Activated T-helper 17 cell treated with anti-CD3 and anti-CD28 coated beads, Interleukin-2, amount 50 U/mL, for 72 hours (primary cell): ENCODE data around the gene CNTN1. TPM values are rescaled to one million over a fixed set of nuclear protein-coding genes. Genes with fewer than 3 reads are reported as not detected.

Experiments
- ATAC-seq: fragments of 150-1000 bp; cut with Tn5 transposase; replicated peaks from 2 replicates; pipeline ENCODE4 v1.10.0; 2021; ENCODE audit warnings: mild to moderate bottlenecking, moderate library complexity
- H3K27ac Mint-ChIP-seq: one replicate; pipeline ENCODE4 v1.8.0; 2022; ENCODE audit warnings: mixed read lengths
- H3K27me3 Mint-ChIP-seq: one replicate; pipeline ENCODE4 v1.8.0; 2022; ENCODE audit warnings: mixed read lengths
- H3K36me3 Mint-ChIP-seq: one replicate; pipeline ENCODE4 v1.8.0; 2022; ENCODE audit warnings: low read depth, mild to moderate bottlenecking, mixed read lengths
- H3K4me1 Mint-ChIP-seq: one replicate; pipeline ENCODE4 v1.8.0; 2022; ENCODE audit warnings: mixed read lengths
- H3K4me3 Mint-ChIP-seq: one replicate; pipeline ENCODE4 v1.8.0; 2022; ENCODE audit warnings: mild to moderate bottlenecking, mixed read lengths
- H3K9me3 Mint-ChIP-seq: one replicate; pipeline ENCODE4 v1.8.0; 2022; ENCODE audit warnings: mixed read lengths
- total RNA-seq, 2 donors: library from RNA; stranded (reverse); gene quantifications; one replicate each; pipeline ENCODE4 v1.2.3, GENCODE V29; 2022

Gene CNTN1
- total RNA-seq, 2 donors from 2014 or later: not detected

DNA sequence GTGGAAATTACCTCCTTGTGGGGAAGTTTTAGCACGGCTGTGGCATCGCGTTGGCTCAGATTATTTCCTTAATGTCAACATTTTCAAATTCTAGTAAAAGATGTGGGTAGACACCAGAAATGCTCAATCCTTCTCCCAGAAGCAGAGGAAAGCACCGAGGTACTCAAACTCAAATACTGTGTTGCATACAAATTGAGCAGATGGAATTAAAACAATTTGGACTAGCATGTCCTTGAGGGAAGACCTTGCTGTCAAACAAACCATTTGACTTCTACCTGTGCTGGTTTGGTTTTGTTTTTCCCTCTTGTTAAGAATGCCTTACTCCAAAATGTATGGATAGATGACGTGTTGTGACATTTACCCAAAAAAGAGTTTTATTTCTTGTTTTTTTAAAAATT lies 136.4 kb downstream of the CNTN1 start:
- Mint-ChIP-seq H3K27me3 (no peaks in the 10 kb centered on the region), H3K4me1 (no peaks in the 10 kb centered on the region), H3K27ac (no peak overlapping the region), H3K9me3 (no peaks in the 10 kb centered on the region), H3K36me3 (no peaks in the 10 kb centered on the region), H3K4me3 (no peak overlapping the region)
- no peak for ATAC-seq

DNA sequence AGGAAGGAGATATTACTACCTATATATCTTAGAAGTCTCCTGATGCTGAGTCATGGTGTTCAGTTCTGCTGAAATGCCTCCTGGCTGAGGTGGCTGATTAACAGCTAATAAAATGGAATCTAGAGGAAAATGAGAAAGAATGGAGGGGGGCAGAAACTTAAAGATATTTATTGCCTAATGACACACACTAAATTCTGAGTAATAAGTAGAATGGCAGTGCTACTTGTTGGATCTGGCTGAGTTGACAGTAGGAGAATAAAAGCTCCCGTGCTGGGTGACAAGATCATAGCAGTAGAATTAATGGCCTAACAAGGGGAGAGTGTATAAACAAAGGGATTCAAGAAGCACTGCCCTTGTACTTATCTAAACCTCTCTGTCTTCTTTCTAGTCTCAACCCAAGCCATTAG lies 137.5 kb downstream of the CNTN1 start:
- ATAC-seq: no peak
- H3K4me1 Mint-ChIP-seq: no peaks in the 10 kb centered on the region
- H3K4me3 Mint-ChIP-seq: no peak overlapping the region
- H3K27me3 Mint-ChIP-seq: no peaks in the 10 kb centered on the region
- H3K27ac Mint-ChIP-seq: no peak overlapping the region
- no peaks in the 10 kb centered on the region for H3K36me3 Mint-ChIP-seq
- H3K9me3 Mint-ChIP-seq: no peaks in the 10 kb centered on the region

DNA sequence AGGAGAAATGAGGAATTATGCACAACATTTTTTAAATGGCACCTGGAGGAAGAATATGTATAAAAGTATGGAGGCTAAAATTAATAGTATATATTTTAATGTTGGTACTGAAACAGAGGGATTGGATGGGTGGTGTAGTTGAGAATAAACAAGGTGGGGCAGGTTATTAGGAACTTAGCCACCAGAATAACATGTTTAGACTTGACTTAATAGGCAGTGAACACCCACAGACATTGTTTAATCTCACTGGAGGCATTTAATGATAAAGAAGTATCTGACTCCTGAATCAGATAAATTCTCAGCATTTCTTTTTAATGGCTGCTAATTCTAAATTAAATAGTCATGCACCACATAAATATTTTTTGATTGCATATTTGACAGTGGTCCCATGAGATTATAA lies 139.7 kb downstream of the CNTN1 start:
- ATAC-seq: no peak
- H3K27me3 Mint-ChIP-seq: no peaks in the 10 kb centered on the region
- no peaks in the 10 kb centered on the region for H3K9me3 Mint-ChIP-seq
- H3K27ac Mint-ChIP-seq: no peak overlapping the region
- H3K4me3 Mint-ChIP-seq: no peak overlapping the region
- no peaks in the 10 kb centered on the region for H3K36me3 Mint-ChIP-seq
- H3K4me1 Mint-ChIP-seq: no peaks in the 10 kb centered on the region

DNA sequence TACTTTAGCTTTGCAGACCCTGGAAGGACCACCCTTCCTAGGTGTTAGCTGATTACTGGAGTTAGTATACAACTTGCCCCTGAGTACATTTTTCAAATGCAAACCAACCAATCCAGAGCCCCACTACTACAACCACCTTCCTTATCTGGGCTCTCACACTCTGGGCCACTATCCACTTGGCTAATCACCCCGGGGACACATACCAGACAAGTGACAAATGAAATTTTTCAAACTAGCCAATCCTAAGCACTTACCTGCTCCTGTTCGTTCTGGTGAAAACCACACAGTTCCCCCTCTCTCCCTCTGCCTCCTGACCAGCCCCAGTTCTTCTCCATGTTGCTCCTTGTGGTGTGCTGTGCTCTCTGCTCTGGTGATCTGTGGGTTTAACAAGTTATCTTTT lies 140.4 kb downstream of the CNTN1 start:
- Mint-ChIP-seq H3K27ac (no peak overlapping the region), H3K9me3 (no peaks in the 10 kb centered on the region), H3K27me3 (no peaks in the 10 kb centered on the region), H3K4me1 (no peaks in the 10 kb centered on the region), H3K36me3 (no peaks in the 10 kb centered on the region), H3K4me3 (no peak overlapping the region)
- no peak for ATAC-seq

DNA sequence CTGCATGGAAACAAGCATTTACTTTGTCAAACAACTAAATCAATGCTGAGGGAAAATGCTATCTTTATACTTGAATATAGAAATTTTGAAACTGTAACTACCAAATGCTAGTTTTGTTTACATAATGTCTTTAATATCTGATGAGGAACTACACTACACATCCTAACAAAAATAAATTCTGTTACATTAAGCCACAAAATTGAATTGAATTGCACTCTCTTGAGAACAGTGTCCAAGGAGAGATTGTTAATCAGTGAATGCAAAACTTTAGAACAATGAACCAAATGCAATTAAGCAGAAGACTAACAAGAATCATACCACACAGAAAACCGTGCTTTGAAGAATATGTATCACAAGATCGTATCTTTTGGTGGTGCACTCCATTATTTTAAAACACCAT lies 141.6 kb downstream of the CNTN1 start:
- H3K27me3 Mint-ChIP-seq: no peaks in the 10 kb centered on the region

DNA sequence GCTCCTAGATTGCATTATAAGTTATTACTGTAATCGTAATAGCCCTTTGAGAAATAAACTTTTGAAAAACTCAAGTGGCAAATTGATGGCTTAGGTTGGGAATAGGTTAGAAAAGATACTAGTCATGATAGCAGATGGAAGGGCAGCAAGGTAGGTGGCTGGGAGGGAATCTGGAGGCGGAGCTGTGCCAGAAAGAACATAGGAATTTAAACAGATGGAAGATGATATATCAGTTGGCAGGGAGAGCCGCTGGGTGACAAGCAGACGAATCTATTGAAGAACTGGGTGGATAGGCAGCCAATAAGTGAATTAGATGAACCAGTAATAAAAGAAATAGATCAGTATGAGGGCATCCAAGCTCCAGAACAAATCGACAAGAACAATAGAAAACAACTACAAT lies 142.1 kb downstream of the CNTN1 start:
- H3K27me3 Mint-ChIP-seq: no peaks in the 10 kb centered on the region
- H3K36me3 Mint-ChIP-seq: no peaks in the 10 kb centered on the region

More for the DNA sequence above, 141.6 kb downstream of the CNTN1 start:
- no peak for ATAC-seq
- Mint-ChIP-seq H3K4me3 (no peak overlapping the region), H3K36me3 (no peaks in the 10 kb centered on the region), H3K9me3 (peaks cover 4% of the 10 kb centered on the region), H3K27ac (no peak overlapping the region), H3K4me1 (no peaks in the 10 kb centered on the region)

DNA sequence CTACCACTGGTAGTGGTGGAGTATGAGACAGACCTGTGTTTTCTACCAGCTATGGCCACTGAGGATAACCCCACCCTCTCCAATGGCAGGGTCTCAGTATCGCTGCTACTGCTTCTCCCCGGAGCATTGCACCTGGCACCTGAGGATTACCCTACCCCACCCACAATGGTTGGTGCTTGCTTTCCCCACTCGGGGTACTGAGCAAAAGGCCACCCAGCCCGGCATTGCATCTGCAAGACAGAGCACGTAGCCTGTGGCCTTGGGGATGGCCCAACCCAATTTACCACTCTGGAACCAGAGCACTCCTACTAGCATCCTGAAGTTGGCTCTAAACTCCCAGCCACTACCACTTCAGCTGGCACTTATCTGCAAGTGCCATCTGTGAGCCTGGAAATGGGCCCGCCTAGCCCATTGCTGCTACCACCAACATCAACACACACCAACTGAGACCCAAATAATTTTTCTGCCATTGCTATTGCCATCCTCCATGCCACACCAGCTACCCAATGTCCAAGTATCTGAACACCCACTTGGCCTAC lies 145.7 kb downstream of the CNTN1 start:
- no peak overlapping the region for H3K4me3 Mint-ChIP-seq
- H3K27ac Mint-ChIP-seq: no peak overlapping the region
- no peak for ATAC-seq
- H3K9me3 Mint-ChIP-seq: peaks cover 4% of the 10 kb centered on the region
- H3K4me1 Mint-ChIP-seq: no peaks in the 10 kb centered on the region
- no peaks in the 10 kb centered on the region for H3K27me3 Mint-ChIP-seq
- no peaks in the 10 kb centered on the region for H3K36me3 Mint-ChIP-seq

More for the DNA sequence above, 142.1 kb downstream of the CNTN1 start:
- Mint-ChIP-seq H3K4me1 (no peaks in the 10 kb centered on the region), H3K4me3 (no peak overlapping the region), H3K9me3 (peaks cover 4% of the 10 kb centered on the region), H3K27ac (no peak overlapping the region)
- ATAC-seq: no peak

DNA sequence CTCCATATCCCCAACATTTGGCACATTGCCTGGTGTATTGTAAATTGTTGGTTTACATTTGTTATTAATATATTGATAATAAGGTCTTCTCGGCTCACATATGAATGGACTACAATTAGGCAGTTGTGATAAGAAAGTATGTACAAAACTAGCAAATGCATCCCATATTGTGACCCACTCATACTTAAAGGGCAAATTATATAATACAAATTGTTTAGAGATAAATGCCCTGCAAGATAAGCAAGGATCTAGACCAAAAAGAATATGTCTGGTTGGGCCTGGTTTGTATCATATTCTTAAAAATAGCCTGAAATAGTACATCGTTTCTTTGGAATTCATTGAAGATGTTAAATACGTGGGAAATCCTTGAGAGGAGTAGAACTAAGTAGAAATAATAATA lies 151.3 kb downstream of the CNTN1 start:
- Mint-ChIP-seq H3K4me3 (no peak overlapping the region), H3K27me3 (no peaks in the 10 kb centered on the region), H3K27ac (no peak overlapping the region), H3K9me3 (peaks cover 3% of the 10 kb centered on the region), H3K4me1 (no peaks in the 10 kb centered on the region), H3K36me3 (no peaks in the 10 kb centered on the region)
- ATAC-seq: no peak

DNA sequence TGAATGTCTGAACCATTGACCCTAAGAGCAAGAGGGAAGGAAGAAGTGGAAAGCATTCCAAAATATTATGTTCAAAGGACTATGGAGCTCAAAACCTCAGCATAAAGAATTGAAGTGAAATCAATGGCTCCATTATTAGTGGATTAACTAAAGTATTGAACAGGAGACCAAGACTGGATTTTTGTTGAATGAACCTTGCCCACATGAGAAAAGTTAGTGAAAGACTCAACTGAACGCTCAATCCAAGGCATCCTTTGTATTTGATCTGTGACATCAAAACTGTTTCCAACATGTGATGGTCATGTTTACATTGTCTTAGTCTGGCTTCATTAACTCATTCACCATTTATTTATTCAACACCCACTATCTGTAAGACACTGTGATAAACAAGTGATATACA lies 161.0 kb downstream of the CNTN1 start:
- Mint-ChIP-seq H3K4me1 (no peaks in the 10 kb centered on the region), H3K36me3 (no peaks in the 10 kb centered on the region)
- no peak for ATAC-seq

DNA sequence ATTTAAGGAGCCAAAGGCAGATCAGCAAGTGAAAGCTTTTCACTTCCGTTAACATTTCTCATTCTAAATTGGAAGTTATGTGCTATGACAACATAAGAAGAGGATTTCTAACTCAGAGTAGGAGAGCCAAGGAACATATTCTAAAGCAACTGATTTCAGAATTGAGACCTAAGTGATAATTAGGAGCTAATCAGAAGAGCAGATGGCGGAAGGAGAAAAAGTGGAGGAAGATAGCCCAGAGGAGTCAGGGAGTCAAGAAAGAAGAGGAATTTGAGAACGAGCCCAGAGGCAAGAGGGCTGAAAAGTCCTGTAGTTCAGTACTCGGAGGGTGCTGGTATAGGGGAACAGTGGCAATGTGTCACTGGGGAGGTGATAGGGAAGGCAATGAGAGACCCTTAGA lies 162.4 kb downstream of the CNTN1 start:
- Mint-ChIP-seq H3K27ac (no peak overlapping the region), H3K4me3 (no peak overlapping the region), H3K9me3 (no peaks in the 10 kb centered on the region), H3K27me3 (no peaks in the 10 kb centered on the region), H3K36me3 (no peaks in the 10 kb centered on the region), H3K4me1 (no peaks in the 10 kb centered on the region)
- ATAC-seq: no peak

More for the DNA sequence above, 161.0 kb downstream of the CNTN1 start:
- no peak overlapping the region for H3K27ac Mint-ChIP-seq
- H3K27me3 Mint-ChIP-seq: no peaks in the 10 kb centered on the region
- H3K9me3 Mint-ChIP-seq: no peaks in the 10 kb centered on the region
- no peak overlapping the region for H3K4me3 Mint-ChIP-seq

DNA sequence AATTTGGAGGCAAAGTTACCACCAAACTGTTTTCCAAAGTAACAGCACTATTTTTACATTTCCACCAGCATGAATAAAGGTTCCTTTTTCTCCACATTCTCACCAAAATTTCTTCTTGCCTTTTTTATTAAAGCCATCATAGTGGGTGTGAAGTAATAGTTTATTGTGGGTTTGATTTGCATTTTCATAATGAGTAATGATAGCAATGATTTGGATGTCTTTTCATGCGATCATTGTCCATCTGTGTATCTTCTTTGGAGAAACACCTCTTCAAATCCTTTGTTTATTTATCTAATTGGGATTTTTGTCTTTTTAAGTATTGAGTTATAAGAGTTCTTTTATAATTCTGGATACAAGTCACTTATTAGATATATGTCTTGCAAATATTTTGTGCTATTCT lies 172.7 kb downstream of the CNTN1 start:
- Mint-ChIP-seq H3K36me3 (no peaks in the 10 kb centered on the region), H3K27me3 (no peaks in the 10 kb centered on the region), H3K4me1 (no peaks in the 10 kb centered on the region), H3K9me3 (no peaks in the 10 kb centered on the region), H3K27ac (no peak overlapping the region), H3K4me3 (no peak overlapping the region)
- no peak for ATAC-seq

DNA sequence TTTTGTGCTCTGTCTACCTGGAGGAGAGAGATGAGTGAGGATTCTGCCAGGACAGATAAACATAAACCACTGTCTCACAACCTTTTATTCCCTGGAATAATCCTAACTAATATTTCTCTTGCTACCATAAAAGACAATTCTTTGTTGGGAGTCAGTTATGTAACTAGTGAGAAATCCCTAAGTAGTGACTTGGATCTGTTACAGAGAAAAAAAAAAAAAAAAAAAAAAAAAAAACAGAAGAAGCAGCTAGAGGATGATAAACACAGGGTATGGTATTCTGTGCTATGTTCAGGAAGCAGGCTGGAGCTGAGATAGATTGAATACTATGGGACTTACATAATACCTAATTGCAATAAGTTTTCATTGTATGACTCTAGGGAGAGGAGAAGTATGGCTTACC lies 178.7 kb downstream of the CNTN1 start:
- no peaks in the 10 kb centered on the region for H3K27me3 Mint-ChIP-seq
- no peaks in the 10 kb centered on the region for H3K4me1 Mint-ChIP-seq

DNA sequence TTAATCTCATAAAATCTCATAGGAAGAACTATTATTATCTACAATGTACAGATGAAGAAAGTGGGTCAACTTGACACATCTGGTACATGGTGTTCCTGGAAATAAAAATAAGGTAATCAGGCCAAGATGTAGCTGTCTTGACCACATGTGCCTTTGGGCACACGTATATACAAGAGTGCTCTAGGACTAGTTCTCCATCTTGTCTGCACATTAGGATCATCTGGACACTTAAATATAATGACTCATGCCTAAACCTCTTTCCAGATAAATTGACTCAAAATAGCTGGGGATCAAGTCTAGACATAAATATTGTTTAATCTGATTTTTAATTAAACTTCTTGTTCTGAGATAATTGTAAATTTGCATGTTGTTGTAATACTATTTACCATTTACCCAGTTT lies 182.6 kb downstream of the CNTN1 start:
- Mint-ChIP-seq H3K4me3 (no peak overlapping the region), H3K36me3 (no peaks in the 10 kb centered on the region), H3K4me1 (no peaks in the 10 kb centered on the region), H3K27ac (no peak overlapping the region), H3K9me3 (no peaks in the 10 kb centered on the region), H3K27me3 (no peaks in the 10 kb centered on the region)
- no peak for ATAC-seq

More for the DNA sequence above, 178.7 kb downstream of the CNTN1 start:
- ATAC-seq: no peak
- Mint-ChIP-seq H3K9me3 (no peaks in the 10 kb centered on the region), H3K4me3 (no peak overlapping the region), H3K36me3 (no peaks in the 10 kb centered on the region), H3K27ac (no peak overlapping the region)

DNA sequence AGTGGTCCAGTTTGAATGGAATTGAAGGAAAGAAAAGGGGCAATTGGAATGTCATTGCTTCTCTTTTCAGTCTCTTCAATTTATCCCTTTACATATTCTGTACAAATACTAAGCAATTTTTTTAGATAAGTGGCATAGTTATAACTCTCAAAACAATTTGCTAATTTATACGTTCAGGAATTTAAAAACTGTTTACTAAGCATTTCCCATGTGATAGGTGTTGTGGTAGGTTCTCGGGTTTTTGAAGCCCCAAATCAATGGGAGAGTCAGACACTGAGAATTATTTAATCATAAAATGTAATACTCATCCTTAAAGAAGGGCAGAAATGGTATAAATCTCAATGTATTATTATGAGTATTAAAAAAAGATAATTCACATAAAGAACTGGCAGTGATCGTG lies 197.1 kb downstream of the CNTN1 start:
- Mint-ChIP-seq H3K4me3 (no peak overlapping the region), H3K4me1 (no peaks in the 10 kb centered on the region)
- ATAC-seq: no peak

DNA sequence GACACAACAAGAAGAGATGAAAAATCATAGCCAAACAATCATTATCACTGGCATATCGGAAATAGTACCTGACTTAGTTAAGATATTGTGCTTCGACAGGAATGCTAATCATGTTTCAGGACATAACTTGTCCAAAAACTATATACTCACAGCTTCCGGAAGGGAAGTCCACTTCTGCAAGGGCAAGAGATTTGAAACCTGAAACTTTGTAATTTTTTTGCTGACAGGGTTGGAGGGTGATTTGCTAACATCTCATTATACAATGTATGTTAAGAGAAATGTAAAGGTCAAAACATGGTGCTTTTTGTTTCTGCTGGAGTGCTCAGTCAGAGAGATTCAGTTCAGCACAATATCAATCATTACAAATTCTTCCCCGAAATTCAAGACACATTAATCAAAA lies 200.3 kb downstream of the CNTN1 start:
- no peak for ATAC-seq
- Mint-ChIP-seq H3K4me1 (no peaks in the 10 kb centered on the region), H3K4me3 (no peak overlapping the region), H3K27ac (no peak overlapping the region), H3K36me3 (no peaks in the 10 kb centered on the region), H3K27me3 (no peaks in the 10 kb centered on the region), H3K9me3 (no peaks in the 10 kb centered on the region)

More for the DNA sequence above, 197.1 kb downstream of the CNTN1 start:
- Mint-ChIP-seq H3K27ac (no peak overlapping the region), H3K9me3 (no peaks in the 10 kb centered on the region), H3K27me3 (no peaks in the 10 kb centered on the region), H3K36me3 (no peaks in the 10 kb centered on the region)

DNA sequence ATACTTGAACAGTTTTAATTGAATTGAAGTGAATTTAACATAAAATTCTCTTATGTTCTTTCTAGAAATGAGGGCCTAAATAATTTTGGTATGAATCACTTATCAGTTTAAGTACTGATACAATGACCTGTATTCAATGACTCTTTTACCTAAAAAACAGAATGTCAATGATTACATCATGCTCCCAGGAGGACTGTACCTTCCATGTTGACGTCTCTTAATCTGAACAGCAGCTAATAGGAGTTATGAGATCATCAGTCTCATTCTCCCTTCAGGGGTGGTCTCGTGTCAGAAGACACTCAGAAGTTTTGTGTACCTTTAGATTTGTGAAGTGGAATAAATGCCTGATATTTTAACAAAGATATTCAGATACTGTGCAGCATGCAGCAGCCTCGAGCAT lies 206.3 kb downstream of the CNTN1 start:
- Mint-ChIP-seq H3K9me3 (no peaks in the 10 kb centered on the region), H3K27ac (no peak overlapping the region), H3K36me3 (no peaks in the 10 kb centered on the region), H3K4me3 (no peak overlapping the region), H3K4me1 (no peaks in the 10 kb centered on the region), H3K27me3 (no peaks in the 10 kb centered on the region)
- ATAC-seq: no peak
